Stimulated activated CD4-positive, alpha-beta T cell treated with anti-CD3 and anti-CD28 coated beads, Interleukin-12 subunit alpha, Interleukin-12 subunit beta, amount 100 ng/mL, for 48 hours (primary cell): ENCODE results near the gene ZNF365.
"Not testable (repeated sequence)": the region's sequence is repeated elsewhere in the genome, so short reads cannot be mapped to it uniquely, and the experiment has no call there.

Source experiments
- DNase-seq, 3 donors: peaks; one replicate each; pipeline ENCODE4 v3.0.0-alpha.2; 2020; ENCODE audit warnings: low read depth in 2 of 3, low spot score in 1 of 3

ZNF365 gene

GRCh38 chr10:62373995-62374861 is at the start of gene ZNF365:
Gene ZNF365, plus strand, starts transcription at chr10:62374369. Its CDS starts 1,825 bp downstream, at chr10:62376194.
- peak; percentile 9 to 35 (median 10) for DNase-seq

- DNase-seq, result no peak
These were observed 48.0 kb upstream of the ZNF365 start for GRCh38 chr10:62326176-62326575.

GRCh38 chr10:62327885-62328284 is 46.3 kb upstream of the ZNF365 start:
- no peak for DNase-seq

- no peak for DNase-seq
These were observed 44.0 kb upstream of the ZNF365 start for GRCh38 chr10:62330213-62330612.

GRCh38 chr10:62332406-62332805 is 41.8 kb upstream of the ZNF365 start:
- DNase-seq, result no peak

GRCh38 chr10:62333135-62333889 is 40.9 kb upstream of the ZNF365 start:
- no peak for DNase-seq

- no peak for DNase-seq
These were observed 40.0 kb upstream of the ZNF365 start for GRCh38 chr10:62333988-62334682.

GRCh38 chr10:62335326-62335725 is 38.8 kb upstream of the ZNF365 start:
- no peak for DNase-seq

GRCh38 chr10:62336404-62336803 is 37.8 kb upstream of the ZNF365 start:
- DNase-seq, result no peak

- no peak for DNase-seq
These were observed 32.8 kb upstream of the ZNF365 start for GRCh38 chr10:62341419-62341818.

GRCh38 chr10:62343000-62343399 is 31.2 kb upstream of the ZNF365 start:
- no peak for DNase-seq

GRCh38 chr10:62348029-62348428 is 26.1 kb upstream of the ZNF365 start:
- no peak for DNase-seq

GRCh38 chr10:62352356-62352970 is 21.7 kb upstream of the ZNF365 start:
- peak; percentile 8 to 35 (median 21) for DNase-seq

GRCh38 chr10:62354916-62355315 is 19.3 kb upstream of the ZNF365 start:
- DNase-seq, result no peak

- DNase-seq, result no peak
These were observed 17.7 kb upstream of the ZNF365 start for GRCh38 chr10:62356447-62356846.

GRCh38 chr10:62358151-62358550 is 16.0 kb upstream of the ZNF365 start:
- DNase-seq, result not testable (repeated sequence)

- DNase-seq, result no peak
These were observed 552 bp upstream of the ZNF365 start for GRCh38 chr10:62373639-62373994.

GRCh38 chr10:62374862-62375710 is 917 bp downstream of the ZNF365 start:
- no peak for DNase-seq

- DNase-seq, result no peak
These were observed 2.2 kb downstream of the ZNF365 start for GRCh38 chr10:62376071-62377025.
